GM23248 (cell line): ENCODE results near the gene CDR2.

ENCODE experiments used
- EZH2 ChIP-seq: fragments of 200-600 bp; sonication (generic); IDR thresholded peaks from 2 replicates; pipeline ENCODE4 v1.6.1; 2018; ENCODE audit warnings: antibody characterized with exemption, mild to moderate bottlenecking; ENCODE audit not compliant: insufficient read depth, poor library complexity, severe bottlenecking
- EZH2phosphoT487 ChIP-seq: fragments of 200-600 bp; sonication (generic); IDR thresholded peaks from 2 replicates; pipeline ENCODE4 v1.6.1; 2018; ENCODE audit warnings: antibody characterized with exemption, moderate library complexity, mild to moderate bottlenecking, low read depth; ENCODE audit not compliant: insufficient read depth

DNA sequence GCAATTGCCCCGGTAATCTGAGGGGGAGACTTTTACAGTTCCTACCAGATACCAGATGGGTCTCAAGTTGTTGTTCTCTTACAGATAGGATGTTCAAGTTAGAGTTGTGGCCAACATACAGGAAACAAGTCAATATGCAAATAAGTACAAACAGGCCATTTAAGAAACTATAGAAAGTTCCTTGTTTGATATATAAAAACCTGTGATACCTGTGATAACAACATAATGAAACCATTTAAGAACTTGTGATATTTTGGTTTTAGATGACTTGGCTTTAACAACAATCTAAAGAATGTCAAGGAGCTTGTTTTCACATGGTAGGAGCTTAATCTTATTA lies 16.8 kb downstream of the CDR2 start:
- TF ChIP-seq EZH2phosphoT487 (no peak), EZH2 (no peak)
